Measurements from ENCODE around the gene DXO. TPM values are rescaled to one million over a fixed set of nuclear protein-coding genes. Genes with fewer than 3 reads are reported as not detected.

DXO gene
- total and polyA plus RNA-seq, 8 donors: 16.2 to 28.3 (median 25.0) TPM

DNA sequence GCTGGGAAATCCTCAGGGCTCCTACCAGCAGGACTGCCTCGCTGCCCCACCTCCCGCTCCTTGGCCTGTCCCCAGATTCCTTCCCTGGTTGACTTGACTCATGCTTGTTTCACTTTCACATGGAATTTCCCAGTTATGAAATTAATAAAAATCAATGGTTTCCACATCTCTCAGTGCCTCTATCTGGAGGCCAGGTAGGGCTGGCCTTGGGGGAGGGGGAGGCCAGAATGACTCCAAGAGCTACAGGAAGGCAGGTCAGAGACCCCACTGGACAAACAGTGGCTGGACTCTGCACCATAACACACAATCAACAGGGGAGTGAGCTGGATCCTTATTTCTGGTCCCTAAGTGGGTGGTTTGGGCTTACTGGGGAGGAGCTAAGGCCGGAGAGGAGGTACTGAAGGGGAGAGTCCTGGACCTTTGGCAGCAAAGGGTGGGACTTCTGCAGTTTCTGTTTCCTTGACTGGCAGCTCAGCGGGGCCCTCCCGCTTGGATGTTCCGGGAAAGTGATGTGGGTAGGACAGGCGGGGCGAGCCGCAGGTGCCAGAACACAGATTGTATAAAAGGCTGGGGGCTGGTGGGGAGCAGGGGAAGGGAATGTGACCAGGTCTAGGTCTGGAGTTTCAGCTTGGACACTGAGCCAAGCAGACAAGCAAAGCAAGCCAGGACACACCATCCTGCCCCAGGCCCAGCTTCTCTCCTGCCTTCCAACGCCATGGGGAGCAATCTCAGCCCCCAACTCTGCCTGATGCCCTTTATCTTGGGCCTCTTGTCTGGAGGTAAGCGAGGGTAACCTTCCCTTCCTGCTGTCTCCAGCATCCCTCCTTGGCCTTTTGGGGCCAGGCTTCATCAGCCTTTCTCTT is 26.2 kb downstream of the DXO start, which contains the start of gene CFB:
Gene CFB (plus strand): TSS at position 589 of the 863 bp plus-strand sequence. CDS start 127 bp downstream, at position 716.
- DNase-seq (peak in 3 of 4 donors; percentile 19 to 86 (median 80)), ATAC-seq (peak; percentile 92)
- H3K27ac ChIP-seq: peak within 1 kb of the TSS; percentile 83 to 88
- peak within 1 kb of the TSS in 1 of 2 donors; percentile 30 for H3K4me3 ChIP-seq
- TF ChIP-seq, protein P1, sequence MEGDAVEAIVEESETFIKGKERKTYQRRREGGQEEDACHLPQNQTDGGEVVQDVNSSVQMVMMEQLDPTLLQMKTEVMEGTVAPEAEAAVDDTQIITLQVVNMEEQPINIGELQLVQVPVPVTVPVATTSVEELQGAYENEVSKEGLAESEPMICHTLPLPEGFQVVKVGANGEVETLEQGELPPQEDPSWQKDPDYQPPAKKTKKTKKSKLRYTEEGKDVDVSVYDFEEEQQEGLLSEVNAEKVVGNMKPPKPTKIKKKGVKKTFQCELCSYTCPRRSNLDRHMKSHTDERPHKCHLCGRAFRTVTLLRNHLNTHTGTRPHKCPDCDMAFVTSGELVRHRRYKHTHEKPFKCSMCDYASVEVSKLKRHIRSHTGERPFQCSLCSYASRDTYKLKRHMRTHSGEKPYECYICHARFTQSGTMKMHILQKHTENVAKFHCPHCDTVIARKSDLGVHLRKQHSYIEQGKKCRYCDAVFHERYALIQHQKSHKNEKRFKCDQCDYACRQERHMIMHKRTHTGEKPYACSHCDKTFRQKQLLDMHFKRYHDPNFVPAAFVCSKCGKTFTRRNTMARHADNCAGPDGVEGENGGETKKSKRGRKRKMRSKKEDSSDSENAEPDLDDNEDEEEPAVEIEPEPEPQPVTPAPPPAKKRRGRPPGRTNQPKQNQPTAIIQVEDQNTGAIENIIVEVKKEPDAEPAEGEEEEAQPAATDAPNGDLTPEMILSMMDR (IDR thresholded peaks at IDR 0.05): no peak
- H3K9me3 ChIP-seq: no peaks in the 10 kb centered on the region
- H3K4me1 ChIP-seq: peaks cover 10 to 24% of the 10 kb centered on the region in 2 donors
- H3K36me3 ChIP-seq: peaks cover 0 to 49% of the 10 kb centered on the region in 2 donors
- intact Hi-C loops (cut with DNase I): no loop called here
- no peaks in the 10 kb centered on the region for H3K27me3 ChIP-seq

DNA sequence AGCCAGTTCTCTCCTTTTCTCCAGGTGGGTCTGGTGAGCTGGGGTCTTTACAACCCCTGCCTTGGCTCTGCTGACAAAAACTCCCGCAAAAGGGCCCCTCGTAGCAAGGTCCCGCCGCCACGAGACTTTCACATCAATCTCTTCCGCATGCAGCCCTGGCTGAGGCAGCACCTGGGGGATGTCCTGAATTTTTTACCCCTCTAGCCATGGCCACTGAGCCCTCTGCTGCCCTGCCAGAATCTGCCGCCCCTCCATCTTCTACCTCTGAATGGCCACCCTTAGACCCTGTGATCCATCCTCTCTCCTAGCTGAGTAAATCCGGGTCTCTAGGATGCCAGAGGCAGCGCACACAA is 26.8 kb downstream of the DXO start:
- intact Hi-C loops (cut with DNase I): no loop called here
- H3K36me3 ChIP-seq: peaks cover 0 to 47% of the 10 kb centered on the region in 2 donors
- TF ChIP-seq, protein P1 (IDR thresholded peaks at IDR 0.05): no peak
- peaks cover 10 to 24% of the 10 kb centered on the region in 2 donors for H3K4me1 ChIP-seq
- DNase-seq: no peak
- no peak for ATAC-seq
- H3K4me3 ChIP-seq: no peak overlapping the region
- no peaks in the 10 kb centered on the region for H3K9me3 ChIP-seq
- H3K27ac ChIP-seq: peak overlapping the region; percentile 83 to 88
- no peaks in the 10 kb centered on the region for H3K27me3 ChIP-seq

DNA sequence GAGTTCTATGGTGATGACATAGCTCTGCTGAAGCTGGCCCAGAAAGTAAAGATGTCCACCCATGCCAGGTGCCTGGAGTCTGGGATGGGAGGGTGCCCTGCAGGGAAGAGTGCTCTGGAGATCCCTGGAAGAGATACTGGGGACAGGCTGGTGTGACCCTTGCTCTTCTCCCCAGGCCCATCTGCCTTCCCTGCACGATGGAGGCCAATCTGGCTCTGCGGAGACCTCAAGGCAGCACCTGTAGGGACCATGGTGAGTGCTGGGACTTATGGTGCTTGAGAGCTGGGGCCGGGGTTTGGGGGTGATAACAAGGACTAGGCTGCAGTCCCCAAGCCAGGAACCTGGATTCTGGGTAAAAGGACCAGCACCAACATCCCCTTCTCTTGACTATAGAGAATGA is 28.2 kb downstream of the DXO start:
- no peak overlapping the region for H3K4me3 ChIP-seq
- H3K9me3 ChIP-seq: no peaks in the 10 kb centered on the region
- H3K36me3 ChIP-seq: peaks cover 0 to 48% of the 10 kb centered on the region in 2 donors
- no peak for ATAC-seq
- no peak overlapping the region for H3K27ac ChIP-seq
- intact Hi-C loops (cut with DNase I): no loop called here
- peaks cover 10 to 24% of the 10 kb centered on the region in 2 donors for H3K4me1 ChIP-seq
- no peaks in the 10 kb centered on the region for H3K27me3 ChIP-seq
- TF ChIP-seq, protein P1 (IDR thresholded peaks at IDR 0.05): no peak
- no peak for DNase-seq

DNA sequence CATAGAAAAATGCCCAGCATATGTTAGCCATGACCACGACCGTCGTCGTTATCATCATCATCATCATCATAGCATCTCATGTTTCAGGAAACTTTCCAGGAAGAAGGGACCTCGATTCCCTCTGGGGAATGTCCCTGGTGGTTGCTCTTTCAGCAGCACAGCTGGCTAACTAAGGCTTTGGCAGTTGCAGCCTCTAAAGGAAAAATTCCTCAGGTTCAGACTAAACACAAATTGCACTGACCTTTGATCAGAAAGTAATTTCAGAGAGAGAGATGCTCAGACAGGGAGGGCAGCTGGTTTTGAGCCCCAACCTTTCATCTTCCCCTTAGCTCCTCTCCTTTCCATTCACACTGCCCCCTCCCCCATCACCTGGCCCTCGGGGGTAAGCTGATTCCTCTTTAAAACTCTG is 31.7 kb downstream of the DXO start:
- intact Hi-C loops (cut with DNase I): no loop called here
- TF ChIP-seq, protein P1 (IDR thresholded peaks at IDR 0.05): no peak

DNA sequence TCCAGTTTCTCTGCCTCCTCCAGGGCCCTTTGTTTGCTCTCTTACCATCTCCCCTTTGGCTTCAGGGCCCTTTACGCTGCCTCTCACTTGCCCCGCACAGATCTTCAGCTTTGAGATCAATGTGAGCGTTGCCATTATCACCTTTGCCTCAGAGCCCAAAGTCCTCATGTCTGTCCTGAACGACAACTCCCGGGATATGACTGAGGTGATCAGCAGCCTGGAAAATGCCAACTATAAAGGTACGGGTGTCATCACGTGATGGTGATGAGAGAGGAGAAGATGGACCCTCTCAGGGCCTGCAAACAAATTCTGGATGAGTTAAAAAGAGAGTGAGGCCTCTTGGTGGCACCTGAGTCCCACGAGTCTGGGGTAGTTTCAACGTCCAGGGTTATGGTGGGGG is 36.1 kb downstream of the DXO start:
- intact Hi-C loops (cut with DNase I): no loop called here

More for the DNA sequence above, 31.7 kb downstream of the DXO start:
- Histone ChIP-seq H3K27ac (no peak overlapping the region), H3K4me1 (peaks cover 1 to 8% of the 10 kb centered on the region in 2 donors), H3K36me3 (peaks cover 0 to 42% of the 10 kb centered on the region in 2 donors), H3K9me3 (no peaks in the 10 kb centered on the region), H3K27me3 (no peaks in the 10 kb centered on the region), H3K4me3 (no peak overlapping the region)
- DNase-seq (no peak), ATAC-seq (no peak)

More for the DNA sequence above, 36.1 kb downstream of the DXO start:
- Histone ChIP-seq H3K4me3 (no peak overlapping the region), H3K9me3 (no peaks in the 10 kb centered on the region), H3K4me1 (no peaks in the 10 kb centered on the region), H3K36me3 (peaks cover 0 to 28% of the 10 kb centered on the region in 2 donors), H3K27ac (no peak overlapping the region), H3K27me3 (no peaks in the 10 kb centered on the region)
- ATAC-seq (no peak), DNase-seq (no peak)
- TF ChIP-seq, protein P1 (IDR thresholded peaks at IDR 0.05): no peak
